Naive thymus-derived CD8-positive, alpha-beta T cell (primary cell): ENCODE data around the gene RELN. TPM values are rescaled to one million over a fixed set of nuclear protein-coding genes. Genes with fewer than 3 reads are reported as not detected.

Experiments used
- ATAC-seq, 2 donors: fragments of 150-1000 bp; cut with Tn5 transposase in 1 of 2; sonication (Bioruptor Pico), chemical (Tn5 transposase) in 1 of 2; 1 replicate in 1 of 2; 2 replicates in 1 of 2; pipeline ENCODE4 v1.10.0; 2021; ENCODE audit warnings: mild to moderate bottlenecking in 2 of 2, moderate library complexity in 2 of 2
- POLR2A ChIA-PET: fragments of 350-600 bp; sonication (Branson Sonifier 250); formaldehyde crosslinking; loops from one replicate; lab custom pipeline; 2021; ENCODE audit warnings: antibody characterized with exemption; lab: Charles Lee
- DNase-seq, 10 donors: peaks; one replicate each; pipeline versions ENCODE4 v3.0.0 to v3.0.0-alpha.2; 2020 to 2022
- H3K27ac Mint-ChIP-seq, 10 donors: one replicate each; pipeline ENCODE4 v1.8.0; 2020 to 2022; ENCODE audit warnings: mild to moderate bottlenecking in 10 of 10, mixed read lengths in 10 of 10, moderate library complexity in 4 of 10, inconsistent platforms in 1 of 10
- H3K27me3 Mint-ChIP-seq, 5 donors: one replicate each; pipeline ENCODE4 v1.8.0; 2021 to 2022; ENCODE audit warnings: mixed read lengths in 5 of 5
- H3K36me3 Mint-ChIP-seq, 3 donors: one replicate each; pipeline ENCODE4 v1.8.0; 2020 to 2022; ENCODE audit warnings: mixed read lengths in 3 of 3, mild to moderate bottlenecking in 2 of 3, inconsistent platforms in 1 of 3
- H3K4me1 Mint-ChIP-seq, 4 donors: one replicate each; pipeline ENCODE4 v1.8.0; 2021 to 2022; ENCODE audit warnings: mixed read lengths in 4 of 4
- H3K4me3 Mint-ChIP-seq, 10 donors: one replicate each; pipeline ENCODE4 v1.8.0; 2020 to 2022; ENCODE audit warnings: mild to moderate bottlenecking in 10 of 10, mixed read lengths in 10 of 10, moderate library complexity in 6 of 10, inconsistent platforms in 1 of 10
- H3K9me3 Mint-ChIP-seq, 9 donors: one replicate each; pipeline ENCODE4 v1.8.0; 2020 to 2022; ENCODE audit warnings: mixed read lengths in 9 of 9, mild to moderate bottlenecking in 3 of 9, inconsistent platforms in 1 of 9, moderate library complexity in 1 of 9
- polyA plus RNA-seq, 3 donors: library from polyadenylated mRNA; unstranded; fragments of 300-500 nt; fragmentation: Illumina TruSeq; gene quantifications; one replicate each; pipeline ENCODE4 v1.2.3, GENCODE V29; 2021
- total RNA-seq, 8 experiments: library from RNA in 2 of 8; stranded (reverse) in 2 of 8; gene quantifications; one replicate each; pipeline ENCODE4 v1.2.3 and lab custom pipeline; 2021 to 2026

Gene RELN
- total and polyA plus RNA-seq, 5 experiments from 2014 or later = not detected

- ATAC-seq (peak in 1 of 2 donors; percentile 18), DNase-seq (no peak)
- POLR2A ChIA-PET = no interaction called here
- H3K4me3 Mint-ChIP-seq = peak overlapping the region; percentile 74 to 95 (median 79)
- peaks cover 0 to 3% (median 0%) of the 10 kb centered on the region in 3 donors for H3K36me3 Mint-ChIP-seq
- peaks cover 40 to 88% (median 48%) of the 10 kb centered on the region in 5 donors for H3K27me3 Mint-ChIP-seq
- peak overlapping the region in 1 of 10 donors; percentile 65 for H3K27ac Mint-ChIP-seq
- H3K4me1 Mint-ChIP-seq = peaks cover 7 to 31% (median 20%) of the 10 kb centered on the region in 4 donors
- H3K9me3 Mint-ChIP-seq = peaks cover 0 to 13% (median 1%) of the 10 kb centered on the region in 9 donors
Measured at GRCh38 chr7:103445228-103446048, 544.0 kb downstream of the RELN start.

DNA sequence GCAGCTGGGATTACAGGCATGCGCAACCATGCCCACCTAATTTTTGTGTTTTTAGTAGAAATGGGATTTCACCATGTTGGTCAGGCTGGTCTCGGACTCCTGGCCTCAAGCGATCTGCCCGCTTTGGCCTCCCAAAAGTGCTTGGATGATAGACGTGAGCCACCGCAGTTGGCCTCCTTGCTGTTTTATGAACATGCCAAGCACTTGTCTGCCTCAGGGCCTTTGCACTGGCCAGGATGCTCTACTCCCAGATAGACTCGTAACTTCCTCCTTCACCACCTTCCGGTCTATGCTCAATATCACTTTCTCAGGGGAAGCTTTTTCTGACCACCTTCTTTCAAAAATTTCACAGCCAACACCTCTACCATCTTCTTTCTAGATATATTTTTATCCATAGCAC lies 549.8 kb downstream of the RELN start:
- Mint-ChIP-seq H3K9me3 (peaks cover 0 to 2% (median 0%) of the 10 kb centered on the region in 9 donors), H3K36me3 (peaks cover 0 to 3% (median 0%) of the 10 kb centered on the region in 3 donors), H3K27me3 (peaks cover 21 to 80% (median 34%) of the 10 kb centered on the region in 5 donors), H3K4me1 (peaks cover 0 to 3% (median 0%) of the 10 kb centered on the region in 4 donors), H3K27ac (peak overlapping the region in 1 of 10 donors; percentile 30), H3K4me3 (no peak overlapping the region)
- POLR2A ChIA-PET = no interaction called here
- ATAC-seq (no peak), DNase-seq (no peak)

DNA sequence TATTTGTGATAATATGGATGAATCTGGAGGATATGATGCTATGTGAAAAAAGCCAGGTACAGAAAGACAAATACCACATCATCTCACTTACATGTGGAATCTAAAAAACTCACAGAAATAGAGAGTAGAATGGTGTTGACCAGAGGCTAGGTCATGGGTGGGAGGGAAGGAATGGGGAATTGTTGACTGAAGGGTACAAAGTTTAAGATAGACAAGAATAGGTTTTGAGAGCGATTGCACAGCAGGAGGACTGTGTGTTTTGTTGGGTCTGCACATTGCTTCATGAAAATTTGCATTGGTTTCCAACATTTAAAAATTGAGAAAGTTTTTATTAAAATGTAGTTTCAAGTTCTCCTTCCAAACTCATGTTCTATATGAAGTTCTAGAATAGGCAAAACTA lies 551.8 kb downstream of the RELN start:
- no peaks in the 10 kb centered on the region for H3K4me1 Mint-ChIP-seq
- H3K36me3 Mint-ChIP-seq = peaks cover 0 to 9% (median 5%) of the 10 kb centered on the region in 3 donors
- POLR2A ChIA-PET = no interaction called here
- DNase-seq (no peak), ATAC-seq (no peak)
- peaks cover 0 to 12% (median 2%) of the 10 kb centered on the region in 9 donors for H3K9me3 Mint-ChIP-seq
- H3K27me3 Mint-ChIP-seq = peaks cover 18 to 59% (median 26%) of the 10 kb centered on the region in 5 donors
- no peak overlapping the region for H3K4me3 Mint-ChIP-seq
- H3K27ac Mint-ChIP-seq = no peak overlapping the region

GRCh38 chr7:103432712-103433111 lies 556.7 kb downstream of the RELN start:
- no peak for ATAC-seq

GRCh38 chr7:103425177-103425576 lies 564.3 kb downstream of the RELN start:
- Mint-ChIP-seq H3K4me1 (no peaks in the 10 kb centered on the region), H3K27ac (no peak overlapping the region), H3K27me3 (peaks cover 0 to 15% (median 2%) of the 10 kb centered on the region in 5 donors), H3K36me3 (peaks cover 0 to 4% (median 0%) of the 10 kb centered on the region in 3 donors), H3K4me3 (no peak overlapping the region), H3K9me3 (peaks cover 0 to 1% (median 0%) of the 10 kb centered on the region in 9 donors)
- DNase-seq (no peak), ATAC-seq (no peak)
- POLR2A ChIA-PET = no interaction called here

More at GRCh38 chr7:103432712-103433111, 556.7 kb downstream of the RELN start:
- POLR2A ChIA-PET = no interaction called here
- Mint-ChIP-seq H3K36me3 (peaks cover 0 to 7% (median 5%) of the 10 kb centered on the region in 3 donors), H3K9me3 (peaks cover 0 to 12% (median 2%) of the 10 kb centered on the region in 9 donors), H3K27ac (no peak overlapping the region), H3K27me3 (peaks cover 3 to 24% (median 15%) of the 10 kb centered on the region in 5 donors), H3K4me3 (no peak overlapping the region), H3K4me1 (no peaks in the 10 kb centered on the region)
- no peak for DNase-seq

DNA sequence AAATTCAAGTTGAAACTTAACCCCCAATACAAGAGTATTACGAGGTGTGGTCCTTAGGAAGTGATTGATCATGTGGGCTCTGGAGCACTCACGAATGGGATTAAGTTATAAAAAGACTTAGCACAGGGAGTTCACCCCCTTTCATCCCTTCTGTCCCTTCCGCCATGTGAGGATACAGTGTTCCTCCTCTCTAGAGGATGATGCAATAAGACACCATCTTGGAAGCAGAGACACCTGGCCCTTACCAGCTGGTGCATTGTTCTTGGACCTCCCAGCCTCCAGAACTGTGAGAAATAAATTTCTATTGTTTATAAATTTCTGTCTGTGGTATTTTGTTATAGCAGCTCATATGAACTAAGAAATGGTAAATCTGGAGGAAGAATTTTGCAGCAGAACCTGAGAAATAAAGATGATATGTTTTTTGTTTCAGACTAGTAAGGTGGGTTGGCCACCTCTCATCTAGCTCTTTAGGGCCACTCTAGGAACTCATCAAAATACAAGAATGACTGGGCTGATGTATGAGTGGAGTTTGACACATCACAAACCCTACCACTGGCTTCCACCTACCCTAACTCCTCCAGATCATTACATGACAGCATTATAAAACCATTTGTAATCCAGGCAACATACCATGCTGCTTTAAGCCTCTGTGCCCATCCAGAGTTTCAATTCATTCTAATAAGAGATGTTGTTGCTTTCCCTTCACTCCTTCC lies 565.8 kb downstream of the RELN start:
- no peak for DNase-seq
- POLR2A ChIA-PET = no interaction called here
- no peak overlapping the region for H3K27ac Mint-ChIP-seq
- peaks cover 0 to 1% (median 0%) of the 10 kb centered on the region in 9 donors for H3K9me3 Mint-ChIP-seq
- no peak for ATAC-seq
- H3K36me3 Mint-ChIP-seq = peaks cover 0 to 4% (median 0%) of the 10 kb centered on the region in 3 donors
- H3K4me3 Mint-ChIP-seq = no peak overlapping the region
- H3K4me1 Mint-ChIP-seq = no peaks in the 10 kb centered on the region
- H3K27me3 Mint-ChIP-seq = peaks cover 5 to 19% (median 8%) of the 10 kb centered on the region in 5 donors

Other genes with a start within 250 kb of the RELN start
- 10 to 100 TPM; 23.3 to 25.8 TPM for gene ORC5, start 218.4 kb upstream of the RELN start, total RNA-seq
- 10 to 100 TPM; 18.7 to 25.7 (median 23.9) TPM for gene ORC5, start 218.4 kb upstream of the RELN start, polyA plus RNA-seq